Endothelial cell of umbilical vein (primary cell): ENCODE measurements around the gene VTI1A.

Experiments used
- EZH2 ChIP-seq: IDR thresholded peaks from 2 replicates; pipeline ENCODE4 v1.6.1; 2012; ENCODE audit warnings: borderline replicate concordance, low read depth, mild to moderate bottlenecking, moderate library complexity, low read length, inconsistent platforms; ENCODE audit not compliant: severe bottlenecking
- POLR2AphosphoS5 ChIP-seq: IDR thresholded peaks from 2 replicates; pipeline ENCODE4 v1.6.1; 2012; ENCODE audit warnings: low read depth, mild to moderate bottlenecking, control low read depth, low read length, moderate library complexity; ENCODE audit not compliant: insufficient read depth
- TF ChIP-seq, protein P1 (sequence below), 2 donors: IDR thresholded peaks; 1 replicate in 1 of 2; 2 replicates in 1 of 2; pipeline ENCODE4 v1.5.1; 2011; ENCODE audit warnings: low read length in 2 of 2, mild to moderate bottlenecking in 2 of 2, moderate library complexity in 2 of 2, control low read depth in 1 of 2, inconsistent platforms in 1 of 2, low read depth in 1 of 2; ENCODE audit not compliant: insufficient read depth in 1 of 2; ENCODE audit errors: extremely low read depth in 1 of 2

DNA sequence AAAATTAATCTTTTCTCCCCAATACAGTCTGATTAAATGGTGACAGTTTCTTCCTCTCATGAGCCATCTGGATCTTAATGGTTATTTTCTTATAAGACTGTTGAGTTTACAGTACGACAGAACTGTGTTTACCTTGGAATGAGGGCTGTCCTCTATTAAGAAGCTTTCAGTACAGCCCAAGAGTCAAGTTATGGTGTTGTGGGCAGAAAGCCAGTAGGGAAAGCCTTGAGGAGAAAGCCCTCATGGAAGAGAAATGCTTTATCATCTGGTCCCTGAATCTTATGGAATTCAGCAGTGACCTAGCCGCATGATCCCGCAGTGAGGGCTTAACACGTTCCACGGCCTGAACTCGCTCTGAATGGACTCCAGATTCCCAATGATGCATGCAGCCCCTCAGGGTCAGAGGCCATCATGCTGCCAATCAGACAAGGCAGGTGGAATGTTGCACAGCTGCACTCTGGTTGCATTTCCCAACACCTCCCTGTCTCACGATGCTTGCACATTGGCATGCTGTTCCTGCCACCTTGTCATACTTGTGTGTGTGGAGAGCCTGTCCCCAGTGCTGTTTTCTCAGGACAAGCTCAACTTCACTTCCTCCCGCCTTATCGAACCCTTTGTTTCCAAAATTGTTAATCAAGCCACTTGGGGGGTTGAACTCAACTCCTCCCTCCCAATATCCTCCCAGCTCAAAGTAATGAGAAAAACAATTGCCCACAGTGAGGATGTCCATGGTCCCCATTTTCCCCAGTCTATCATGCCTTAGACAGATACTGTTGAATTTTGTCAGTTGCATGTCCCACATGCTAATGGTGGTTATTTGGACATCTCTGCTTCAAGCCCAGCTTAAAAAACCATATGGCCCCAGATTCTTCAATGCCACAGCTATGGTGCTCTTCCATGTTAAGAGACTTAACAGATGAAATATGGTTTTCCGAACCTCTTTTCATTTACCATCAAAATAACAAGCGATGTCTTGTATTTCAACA, 291.9 kb downstream of the VTI1A start:
- TF ChIP-seq EZH2, result no peak
- TF ChIP-seq, protein P1, sequence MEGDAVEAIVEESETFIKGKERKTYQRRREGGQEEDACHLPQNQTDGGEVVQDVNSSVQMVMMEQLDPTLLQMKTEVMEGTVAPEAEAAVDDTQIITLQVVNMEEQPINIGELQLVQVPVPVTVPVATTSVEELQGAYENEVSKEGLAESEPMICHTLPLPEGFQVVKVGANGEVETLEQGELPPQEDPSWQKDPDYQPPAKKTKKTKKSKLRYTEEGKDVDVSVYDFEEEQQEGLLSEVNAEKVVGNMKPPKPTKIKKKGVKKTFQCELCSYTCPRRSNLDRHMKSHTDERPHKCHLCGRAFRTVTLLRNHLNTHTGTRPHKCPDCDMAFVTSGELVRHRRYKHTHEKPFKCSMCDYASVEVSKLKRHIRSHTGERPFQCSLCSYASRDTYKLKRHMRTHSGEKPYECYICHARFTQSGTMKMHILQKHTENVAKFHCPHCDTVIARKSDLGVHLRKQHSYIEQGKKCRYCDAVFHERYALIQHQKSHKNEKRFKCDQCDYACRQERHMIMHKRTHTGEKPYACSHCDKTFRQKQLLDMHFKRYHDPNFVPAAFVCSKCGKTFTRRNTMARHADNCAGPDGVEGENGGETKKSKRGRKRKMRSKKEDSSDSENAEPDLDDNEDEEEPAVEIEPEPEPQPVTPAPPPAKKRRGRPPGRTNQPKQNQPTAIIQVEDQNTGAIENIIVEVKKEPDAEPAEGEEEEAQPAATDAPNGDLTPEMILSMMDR (IDR thresholded peaks at IDR 0.05; ENCODE audit: extremely low read depth in 1 of 2, insufficient read depth in 1 of 2, low read depth in 1 of 2, low read length in 2 of 2), result no peak
- no peak for TF ChIP-seq POLR2AphosphoS5
